ENCODE measurements around the gene NUSAP1.

Gene NUSAP1

GRCh38 chr15:41392659-41393058, 60.0 kb downstream of the NUSAP1 start:
- no peak for TF ChIP-seq CTCF (IDR thresholded peaks at IDR 0.05)

DNA sequence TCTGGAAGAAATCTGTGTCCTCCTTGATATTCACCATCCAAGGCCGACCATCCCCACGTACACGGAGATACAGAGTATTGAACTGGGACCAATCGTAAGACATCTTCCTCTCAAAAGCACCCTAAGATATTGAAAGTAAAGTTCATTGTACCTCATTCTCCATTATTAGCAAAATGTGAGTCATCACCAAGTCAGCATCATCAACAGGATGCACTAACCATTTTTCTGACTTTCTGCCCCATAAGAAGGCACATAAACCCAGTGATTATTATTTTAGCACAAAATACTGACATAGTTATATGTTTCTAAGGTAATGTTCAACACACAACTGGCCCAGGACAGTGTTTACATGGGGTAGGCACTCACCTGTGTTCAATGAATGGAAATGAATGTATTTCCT, 62.2 kb downstream of the NUSAP1 start:
- TF ChIP-seq CTCF (IDR thresholded peaks at IDR 0.05): no peak

GRCh38 chr15:41396111-41396510, 63.4 kb downstream of the NUSAP1 start:
- no peak for TF ChIP-seq CTCF (IDR thresholded peaks at IDR 0.05)

DNA sequence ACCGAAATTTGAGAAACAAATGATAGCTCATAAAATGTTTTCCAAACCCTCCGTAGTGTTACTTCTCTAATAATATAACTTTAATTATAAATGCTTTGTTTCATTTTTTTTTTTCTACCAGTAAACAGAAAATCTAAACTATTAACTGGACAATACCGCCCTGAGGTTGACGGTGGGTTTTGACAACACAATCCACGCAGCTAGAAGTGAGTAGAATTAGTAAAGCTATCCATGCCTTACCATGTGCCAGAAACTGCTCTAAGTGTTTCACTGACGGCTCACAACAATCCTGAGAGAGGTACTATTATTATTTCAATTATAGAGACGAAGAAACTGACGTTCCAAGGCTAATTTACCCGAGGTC, 69.2 kb downstream of the NUSAP1 start:
- no peak for TF ChIP-seq CTCF (IDR thresholded peaks at IDR 0.05)

DNA sequence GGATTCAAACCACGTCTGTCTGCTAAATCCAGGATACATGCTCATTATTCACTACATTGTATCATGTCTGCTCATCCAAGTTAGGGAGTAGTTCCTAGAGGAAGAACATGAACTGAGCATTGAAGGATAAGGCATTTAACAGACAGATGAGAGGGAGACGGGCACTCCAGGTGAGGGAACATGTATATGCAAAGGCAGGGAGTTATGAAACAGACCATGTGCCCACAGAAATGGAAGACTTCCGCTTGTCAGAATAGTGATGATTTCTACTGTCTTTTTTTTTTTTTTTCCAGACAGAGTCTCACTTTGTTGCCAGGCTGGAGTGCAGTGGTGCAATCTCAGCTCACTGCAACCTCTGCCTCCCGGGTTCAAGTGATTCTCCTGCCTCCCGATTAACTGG, 74.7 kb downstream of the NUSAP1 start:
- no peak for TF ChIP-seq CTCF (IDR thresholded peaks at IDR 0.05)

DNA sequence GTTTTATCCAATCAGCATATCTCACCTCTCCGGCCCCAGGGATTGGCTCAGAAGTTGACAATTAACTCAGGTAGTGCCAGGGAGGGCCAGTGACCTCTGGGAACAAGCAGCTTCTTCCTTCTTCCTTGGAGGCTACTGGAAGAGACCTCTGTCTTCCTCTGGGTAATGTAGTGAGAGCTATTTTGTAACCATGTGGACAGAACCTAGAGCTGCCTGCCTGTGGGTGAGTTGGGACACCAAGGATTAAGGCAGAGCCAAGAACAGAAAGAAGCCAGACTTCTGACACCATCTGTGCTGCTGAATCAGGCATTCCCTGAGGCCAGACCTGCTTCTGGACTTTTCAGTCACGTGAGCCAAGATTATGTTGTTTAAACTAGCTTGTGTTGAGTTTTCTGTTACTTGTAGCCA, 75.6 kb downstream of the NUSAP1 start:
- TF ChIP-seq CTCF (IDR thresholded peaks at IDR 0.05): no peak

GRCh38 chr15:41411031-41411430, 78.3 kb downstream of the NUSAP1 start:
- TF ChIP-seq CTCF (IDR thresholded peaks at IDR 0.05): no peak

DNA sequence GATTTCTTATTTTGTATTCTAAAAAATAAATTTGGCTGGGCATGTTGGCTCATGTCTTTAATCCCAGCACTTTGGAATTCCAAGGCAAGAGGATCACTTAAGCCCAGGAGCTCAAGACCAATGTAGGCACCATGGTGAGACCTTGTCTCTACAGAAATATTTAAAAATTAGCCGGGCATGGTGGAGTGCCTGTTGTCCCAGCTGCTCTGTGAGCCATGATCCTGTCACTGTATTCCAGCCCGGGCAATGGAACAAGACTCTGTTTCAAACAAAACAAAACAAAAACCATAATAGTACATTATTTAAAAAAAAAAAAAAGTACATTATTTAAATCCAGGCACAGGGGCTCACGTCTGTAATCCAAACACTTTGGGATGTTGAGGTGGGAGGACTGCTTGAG, 78.8 kb downstream of the NUSAP1 start:
- TF ChIP-seq CTCF (IDR thresholded peaks at IDR 0.05): no peak
